ENCODE measurements around the gene MYH10. TPM values are rescaled to one million over a fixed set of nuclear protein-coding genes. Genes with fewer than 3 reads are reported as not detected.

Gene MYH10
- total RNA-seq, 2 donors from 2014 or later, result 251 to 257 TPM

DNA sequence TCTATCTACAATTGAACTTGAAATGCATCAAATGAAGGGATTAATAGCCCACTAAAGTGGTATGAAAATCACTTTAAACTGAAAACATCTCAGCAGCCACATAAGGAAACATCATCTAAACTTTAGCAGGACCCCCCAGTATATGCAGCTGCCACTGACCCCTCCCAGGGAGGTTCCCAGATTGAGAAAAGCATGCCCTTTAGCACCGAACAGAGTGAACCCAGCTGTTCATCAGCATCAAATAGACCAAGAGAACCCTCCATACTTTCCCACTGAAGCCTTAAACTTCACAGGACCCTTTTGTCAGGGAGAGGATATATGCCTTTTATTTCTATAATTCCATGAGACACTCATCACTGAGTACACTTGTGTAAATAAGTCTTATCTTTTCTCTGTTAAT is 44.6 kb downstream of the MYH10 start:
- Mint-ChIP-seq H3K4me1 (peaks cover 59% of the 10 kb centered on the region), H3K9me3 (peaks cover 2% of the 10 kb centered on the region), H3K36me3 (ENCODE audit: low read depth) (peaks cover 40% of the 10 kb centered on the region), H3K4me3 (no peak overlapping the region), H3K27me3 (ENCODE audit: insufficient read depth) (no peaks in the 10 kb centered on the region), H3K27ac (no peak overlapping the region)
- TF ChIP-seq, protein P1, sequence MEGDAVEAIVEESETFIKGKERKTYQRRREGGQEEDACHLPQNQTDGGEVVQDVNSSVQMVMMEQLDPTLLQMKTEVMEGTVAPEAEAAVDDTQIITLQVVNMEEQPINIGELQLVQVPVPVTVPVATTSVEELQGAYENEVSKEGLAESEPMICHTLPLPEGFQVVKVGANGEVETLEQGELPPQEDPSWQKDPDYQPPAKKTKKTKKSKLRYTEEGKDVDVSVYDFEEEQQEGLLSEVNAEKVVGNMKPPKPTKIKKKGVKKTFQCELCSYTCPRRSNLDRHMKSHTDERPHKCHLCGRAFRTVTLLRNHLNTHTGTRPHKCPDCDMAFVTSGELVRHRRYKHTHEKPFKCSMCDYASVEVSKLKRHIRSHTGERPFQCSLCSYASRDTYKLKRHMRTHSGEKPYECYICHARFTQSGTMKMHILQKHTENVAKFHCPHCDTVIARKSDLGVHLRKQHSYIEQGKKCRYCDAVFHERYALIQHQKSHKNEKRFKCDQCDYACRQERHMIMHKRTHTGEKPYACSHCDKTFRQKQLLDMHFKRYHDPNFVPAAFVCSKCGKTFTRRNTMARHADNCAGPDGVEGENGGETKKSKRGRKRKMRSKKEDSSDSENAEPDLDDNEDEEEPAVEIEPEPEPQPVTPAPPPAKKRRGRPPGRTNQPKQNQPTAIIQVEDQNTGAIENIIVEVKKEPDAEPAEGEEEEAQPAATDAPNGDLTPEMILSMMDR (conservative IDR thresholded peaks at IDR 0.05), result no peak
- DNase-seq, result no peak
- H3K36me3 ChIP-seq (ENCODE audit: control insufficient read depth, insufficient read depth, low read length), result peaks cover 68% of the 10 kb centered on the region
- H3K4me3 ChIP-seq (ENCODE audit: low read length), result no peak overlapping the region
- 83% methylated on average over 1 of the region's 1 CpG; no CpG with 5 or more reads in 1 of the 2 experiments for WGBS, 2 experiments (ENCODE audit: insufficient coverage in 1 of 2, insufficient read length in 1 of 2)
- H3K27ac ChIP-seq (ENCODE audit: low read depth, low read length), result no peak overlapping the region
- H3K27me3 ChIP-seq (ENCODE audit: control insufficient read depth, insufficient read depth, low read length, poor library complexity, severe bottlenecking), result no peaks in the 10 kb centered on the region
- H3K9ac ChIP-seq (ENCODE audit: extremely low read depth, low read length, poor library complexity, severe bottlenecking), result no peak overlapping the region
- H3K4me1 ChIP-seq (ENCODE audit: control insufficient read depth, insufficient read depth, low read length), result peaks cover 18% of the 10 kb centered on the region
- peaks cover 33% of the 10 kb centered on the region for H3K9me3 ChIP-seq (ENCODE audit: control insufficient read depth, low read length)

DNA sequence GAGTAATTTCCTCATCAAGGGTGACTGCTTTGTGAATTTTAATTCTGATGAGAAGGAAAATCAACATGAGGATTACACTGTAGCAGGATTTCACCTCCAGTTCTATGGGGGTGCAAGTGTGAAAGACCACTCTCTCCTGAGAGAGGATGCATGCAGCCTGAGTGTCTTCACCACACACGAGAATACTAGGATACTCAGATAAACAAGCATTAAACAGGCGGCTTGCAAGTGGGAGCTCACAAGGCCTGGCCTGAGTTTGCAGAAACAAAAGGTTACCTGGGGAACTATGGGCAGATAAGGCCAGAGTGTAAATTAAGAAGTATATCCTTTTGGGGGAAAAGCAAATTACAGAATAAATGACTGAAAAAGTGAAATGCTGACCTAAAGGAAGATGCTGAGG is 46.6 kb downstream of the MYH10 start:
- Histone ChIP-seq H3K4me3 (ENCODE audit: low read length) (peak overlapping the region; percentile 3), H3K9ac (ENCODE audit: extremely low read depth, low read length, poor library complexity, severe bottlenecking) (peak overlapping the region; percentile 48), H3K9me3 (ENCODE audit: control insufficient read depth, low read length) (peaks cover 33% of the 10 kb centered on the region), H3K36me3 (ENCODE audit: control insufficient read depth, insufficient read depth, low read length) (peaks cover 74% of the 10 kb centered on the region), H3K4me1 (ENCODE audit: control insufficient read depth, insufficient read depth, low read length) (peaks cover 16% of the 10 kb centered on the region), H3K27ac (ENCODE audit: low read depth, low read length) (no peak overlapping the region), H3K27me3 (ENCODE audit: control insufficient read depth, insufficient read depth, low read length, poor library complexity, severe bottlenecking) (no peaks in the 10 kb centered on the region)
- peaks cover 2% of the 10 kb centered on the region for H3K9me3 Mint-ChIP-seq
- H3K4me3 Mint-ChIP-seq, result no peak overlapping the region
- peaks cover 50% of the 10 kb centered on the region for H3K4me1 Mint-ChIP-seq
- DNase-seq, result no peak
- TF ChIP-seq, protein P1 (conservative IDR thresholded peaks at IDR 0.05), result no peak
- peak overlapping the region; percentile 80 for H3K27ac Mint-ChIP-seq
- peaks cover 56% of the 10 kb centered on the region for H3K36me3 Mint-ChIP-seq (ENCODE audit: low read depth)
- 72 to 100% methylated on average over 1 to 2 of the region's 2 CpGs for WGBS, 2 experiments (ENCODE audit: insufficient coverage in 1 of 2, insufficient read length in 1 of 2)
- H3K27me3 Mint-ChIP-seq (ENCODE audit: insufficient read depth), result no peaks in the 10 kb centered on the region

DNA sequence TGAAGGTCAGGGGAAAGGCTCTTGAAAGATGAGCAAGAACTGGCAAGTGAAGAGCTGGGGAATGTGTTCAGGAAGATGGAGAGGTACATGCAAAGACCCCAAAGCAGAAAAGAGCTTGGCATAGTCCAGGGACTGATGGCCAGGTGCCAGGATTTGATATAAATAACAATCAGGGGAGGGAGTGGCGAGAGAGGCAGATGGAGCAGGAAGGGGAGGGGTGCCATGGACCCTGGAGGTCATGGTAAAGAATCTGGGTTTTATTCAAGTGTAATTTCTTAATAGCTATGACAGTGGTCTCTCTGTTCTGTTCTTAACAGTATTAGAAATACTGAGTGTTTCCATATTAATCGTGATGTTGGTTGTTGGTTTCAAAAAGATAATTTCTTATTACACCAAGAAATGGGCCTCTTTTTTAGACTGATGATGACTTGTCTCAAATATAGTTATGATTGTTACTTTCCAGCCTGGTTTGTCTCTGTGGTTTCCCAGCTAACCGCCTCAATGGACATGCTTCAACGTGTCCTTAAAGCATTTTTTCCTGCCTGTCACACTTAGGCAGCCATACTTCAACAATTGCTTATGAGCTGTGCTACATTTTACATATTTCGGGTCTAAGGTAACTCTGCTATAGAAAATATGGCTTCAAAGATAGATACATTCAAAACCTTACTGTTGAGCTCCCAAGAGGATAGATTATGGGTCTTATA is 49.4 kb downstream of the MYH10 start:
- no peak overlapping the region for H3K4me3 ChIP-seq (ENCODE audit: low read length)
- WGBS, 2 experiments (ENCODE audit: insufficient coverage in 1 of 2, insufficient read length in 1 of 2), result 90 to 95% methylated on average over 3 to 5 of the region's 5 CpGs
- H3K4me1 ChIP-seq (ENCODE audit: control insufficient read depth, insufficient read depth, low read length), result peaks cover 12% of the 10 kb centered on the region
- peaks cover 15% of the 10 kb centered on the region for H3K9me3 ChIP-seq (ENCODE audit: control insufficient read depth, low read length)
- Mint-ChIP-seq H3K36me3 (ENCODE audit: low read depth) (peaks cover 38% of the 10 kb centered on the region), H3K9me3 (no peaks in the 10 kb centered on the region), H3K27me3 (ENCODE audit: insufficient read depth) (no peaks in the 10 kb centered on the region), H3K4me1 (peaks cover 32% of the 10 kb centered on the region), H3K4me3 (no peak overlapping the region), H3K27ac (no peak overlapping the region)
- H3K9ac ChIP-seq (ENCODE audit: extremely low read depth, low read length, poor library complexity, severe bottlenecking), result no peak overlapping the region
- no peaks in the 10 kb centered on the region for H3K27me3 ChIP-seq (ENCODE audit: control insufficient read depth, insufficient read depth, low read length, poor library complexity, severe bottlenecking)
- H3K27ac ChIP-seq (ENCODE audit: low read depth, low read length), result no peak overlapping the region
- DNase-seq, result no peak
- peaks cover 65% of the 10 kb centered on the region for H3K36me3 ChIP-seq (ENCODE audit: control insufficient read depth, insufficient read depth, low read length)
- TF ChIP-seq, protein P1 (conservative IDR thresholded peaks at IDR 0.05), result no peak
